Stomach (tissue), 9 donors: ENCODE measurements around the gene CIT. TPM values are rescaled to one million over a fixed set of nuclear protein-coding genes. Genes with fewer than 3 reads are reported as not detected.
A peak's percentile ranks its signal among the peaks of the same experiment; 100 is the strongest.
"Not testable (repeated sequence)": the region's sequence is repeated elsewhere in the genome, so short reads cannot be mapped to it uniquely, and the experiment has no call there.

Experiments
- DNase-seq, 2 donors: peaks; one replicate each; pipeline versions ENCODE4 v3.0.0 to v3.0.0-alpha.2; 2013 to 2019
- H3K27ac ChIP-seq, 5 donors: fragments of 200-600 bp in 4 of 5; sonication (generic) in 4 of 5; one replicate each; pipeline ENCODE4 v1.5.1; 2013 to 2019; ENCODE audit warnings: mild to moderate bottlenecking in 1 of 5, moderate library complexity in 1 of 5
- H3K27me3 ChIP-seq, 3 donors: fragments of 200-600 bp; sonication (generic); one replicate each; pipeline ENCODE4 v1.5.1; 2017 to 2019; ENCODE audit warnings: mixed run types in 1 of 3
- H3K36me3 ChIP-seq, 4 donors: fragments of 200-600 bp; sonication (generic); 1 replicate in 3 of 4; 2 replicates in 1 of 4; pipeline ENCODE4 v1.5.1; 2016 to 2019
- H3K4me1 ChIP-seq, 4 donors: fragments of 200-600 bp; sonication (generic); one replicate each; pipeline ENCODE4 v1.5.1; 2016 to 2019
- H3K4me3 ChIP-seq, 4 donors: fragments of 200-600 bp; sonication (generic) in 3 of 4; one replicate each; pipeline ENCODE4 v1.5.1; 2016 to 2019; ENCODE audit warnings: mild to moderate bottlenecking in 1 of 4
- H3K9me3 ChIP-seq, 4 donors: fragments of 200-600 bp; sonication (generic); one replicate each; pipeline ENCODE4 v1.5.1; 2016 to 2019
- CTCF ChIP-seq, 7 experiments: fragments of 450-650 bp in 4 of 7; fragments of 200-600 bp in 3 of 7; sonication (generic) in 3 of 7; IDR thresholded peaks; one replicate each; pipeline ENCODE4 v1.5.1; 2016 to 2019; ENCODE audit warnings: antibody characterized with exemption in 7 of 7, control low read depth in 2 of 7, mild to moderate bottlenecking in 1 of 7
- EP300 ChIP-seq: sonication (generic); formaldehyde crosslinking; IDR thresholded peaks from one replicate; pipeline ENCODE4 v1.6.1; 2017; ENCODE audit warnings: antibody characterized with exemption
- POLR2A ChIP-seq, 4 donors: fragments of 450-650 bp; IDR thresholded peaks; one replicate each; pipeline ENCODE4 v1.6.1; 2016; ENCODE audit warnings: antibody characterized with exemption in 4 of 4, control low read depth in 2 of 4, mild to moderate bottlenecking in 1 of 4, moderate library complexity in 1 of 4
- POLR2AphosphoS5 ChIP-seq, 3 donors: sonication (generic); formaldehyde crosslinking; IDR thresholded peaks; one replicate each; pipeline ENCODE4 v1.6.1; 2016; ENCODE audit warnings: antibody characterized with exemption in 3 of 3
- WGBS, 5 donors: extraction: QIAGEN DNeasy Blood & Tissue Kit in 3 of 5; methylation state at CpG; one replicate each; pipeline versions ENCODE4 v1.1.5 to v1.1.7; 2013 to 2018; 5-methylcytosine and 5-hydroxymethylcytosine counted together
- intact Hi-C: fragments of 100-400 bp; cut with DNase I; formaldehyde crosslinking; loops from one replicate; pipeline ENCODE4 v1.15.1; 2023; ENCODE audit warnings: low total_unique reads
- polyA plus RNA-seq, 3 donors: library from polyadenylated mRNA; stranded (reverse); fragments of 200-250 nt; gene quantifications; one replicate each; pipeline ENCODE4 v1.2.3, GENCODE V29; 2013
- total RNA-seq, 5 donors: library from RNA; depleted of rRNA; stranded (reverse); fragments of >200 nt; gene quantifications; one replicate each; pipeline versions ENCODE4 v1.1.0 to v1.2.3, GENCODE V29; 2014 to 2016
- donor health status: healthy with polysubstance abuse.
- donor health status: Bipolar disorder and iron deficiency.
- donor health status: healthy.

The CIT gene
- total and polyA plus RNA-seq, 8 donors: 2.8 to 164 (median 21.0) TPM

DNA sequence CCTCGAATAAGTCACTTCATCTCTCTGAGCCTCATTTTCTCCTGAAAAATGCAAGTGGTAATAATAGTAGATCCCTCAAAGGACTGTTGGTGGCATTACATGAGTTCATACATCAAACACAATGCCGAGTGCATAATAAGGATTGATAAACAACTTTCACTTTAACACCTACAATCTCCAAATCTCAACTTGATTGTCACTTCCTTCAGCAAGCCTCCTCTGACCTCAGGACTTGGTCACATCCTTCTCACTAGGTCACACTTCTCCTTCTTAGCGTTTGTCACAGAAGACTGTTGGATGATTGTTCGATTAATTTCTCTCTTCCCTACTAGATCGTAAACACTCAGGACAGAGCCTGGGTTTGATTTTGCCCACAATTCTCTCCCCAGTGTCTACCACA is 217.0 kb downstream of the CIT start:
- no peaks in the 10 kb centered on the region for H3K36me3 ChIP-seq
- 72 to 80% (median 79%) methylated on average over 5 of the region's 5 CpGs for WGBS, 5 donors
- TF ChIP-seq CTCF (IDR thresholded peaks at IDR 0.05) (no peak), EP300 (no peak), POLR2A (IDR thresholded peaks at IDR 0.05) (no peak), POLR2AphosphoS5 (IDR thresholded peaks at IDR 0.05) (no peak)
- no peaks in the 10 kb centered on the region for H3K27me3 ChIP-seq
- intact Hi-C loops: no loop called here
- no peak for DNase-seq
- no peak overlapping the region for H3K4me3 ChIP-seq
- no peaks in the 10 kb centered on the region for H3K9me3 ChIP-seq
- no peak overlapping the region for H3K27ac ChIP-seq
- no peaks in the 10 kb centered on the region for H3K4me1 ChIP-seq

GRCh38 chr12:119659289-119659897 is 217.7 kb downstream of the CIT start:
- intact Hi-C loops: loop anchor here (5.0 kb wide), 1 partner anchor 123 kb away; no protein-coding TSS in a partner anchor
- no peaks in the 10 kb centered on the region for H3K36me3 ChIP-seq
- H3K4me1 ChIP-seq: no peaks in the 10 kb centered on the region
- no peak overlapping the region for H3K4me3 ChIP-seq
- H3K9me3 ChIP-seq: no peaks in the 10 kb centered on the region
- peak in 1 of 2 donors; percentile 67 for DNase-seq
- TF ChIP-seq CTCF (IDR thresholded peaks at IDR 0.05): peak in 5 of 7 experiments; percentile 68 to 94 (median 77)
- no peak for TF ChIP-seq POLR2AphosphoS5 (IDR thresholded peaks at IDR 0.05)
- no peak overlapping the region for H3K27ac ChIP-seq
- 38 to 48% (median 47%) methylated on average over 6 of the region's 6 CpGs for WGBS, 5 donors
- no peaks in the 10 kb centered on the region for H3K27me3 ChIP-seq

GRCh38 chr12:119658166-119658565 is 219.0 kb downstream of the CIT start:
- not testable (repeated sequence) for H3K9me3 ChIP-seq, H3K27me3 ChIP-seq, H3K27ac ChIP-seq, DNase-seq, H3K4me1 ChIP-seq, H3K36me3 ChIP-seq, H3K4me3 ChIP-seq
- 89 to 92% (median 92%) methylated on average over 6 of the region's 6 CpGs for WGBS, 5 donors
- intact Hi-C loops: loop anchor here (5.0 kb wide), 1 partner anchor 124 kb away; no protein-coding TSS in a partner anchor

DNA sequence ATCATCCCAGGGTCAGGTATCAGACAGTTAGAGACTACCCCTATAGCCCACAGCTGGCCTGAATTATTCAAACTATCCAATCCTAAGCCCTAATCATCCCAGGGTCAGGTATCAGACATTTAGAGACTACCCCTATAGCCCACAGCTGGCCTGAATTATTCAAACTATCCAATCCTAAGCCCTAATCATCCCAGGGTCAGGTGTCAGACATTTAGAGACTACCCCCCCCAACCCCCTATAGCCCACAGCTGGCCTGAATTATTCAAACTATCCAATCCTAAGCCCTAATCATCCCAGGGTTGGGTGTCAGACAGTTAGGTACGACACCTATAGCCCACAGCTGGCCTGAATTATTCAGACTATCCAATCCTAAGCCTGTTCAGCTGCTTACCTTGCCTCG is 220.1 kb downstream of the CIT start:
- 62 to 78% (median 67%) methylated on average over 2 of the region's 2 CpGs for WGBS, 5 donors
- not testable (repeated sequence) for H3K4me3 ChIP-seq, DNase-seq, H3K27me3 ChIP-seq, H3K4me1 ChIP-seq, H3K27ac ChIP-seq, H3K36me3 ChIP-seq
- intact Hi-C loops: loop anchor here (5.0 kb wide), 1 partner anchor 125 kb away; no protein-coding TSS in a partner anchor
- H3K9me3 ChIP-seq: peaks cover 0 to 18% (median 9%) of the 10 kb centered on the region in 4 donors

GRCh38 chr12:119652665-119653064 is 224.5 kb downstream of the CIT start:
- WGBS, 5 donors: 59 to 77% (median 63%) methylated on average over 3 of the region's 3 CpGs
- no peak overlapping the region for H3K27ac ChIP-seq
- no peak for DNase-seq
- no peak for TF ChIP-seq POLR2A (IDR thresholded peaks at IDR 0.05)
- no peak for TF ChIP-seq EP300
- TF ChIP-seq POLR2AphosphoS5 (IDR thresholded peaks at IDR 0.05): no peak
- TF ChIP-seq CTCF (IDR thresholded peaks at IDR 0.05): no peak
- H3K36me3 ChIP-seq: no peaks in the 10 kb centered on the region
- no peak overlapping the region for H3K4me3 ChIP-seq
- H3K27me3 ChIP-seq: no peaks in the 10 kb centered on the region
- H3K4me1 ChIP-seq: no peaks in the 10 kb centered on the region
- intact Hi-C loops: no loop called here
- peaks cover 0 to 21% (median 9%) of the 10 kb centered on the region in 4 donors for H3K9me3 ChIP-seq
